Upper lobe of right lung (tissue), 1 donor: ENCODE measurements around the gene LEAP2. TPM values are rescaled to one million over a fixed set of nuclear protein-coding genes. Genes with fewer than 3 reads are reported as not detected.

Experiments used
- ATAC-seq: fragments of 200-7000 bp; cut with Tn5 transposase; one replicate; pipeline ENCODE4 v1.9.1; 2020; ENCODE audit warnings: mild to moderate bottlenecking, moderate library complexity
- DNase-seq: peaks from one replicate; pipeline ENCODE4 v3.0.0-alpha.2; 2020
- H3K27ac ChIP-seq: fragments of 200-600 bp; one replicate; pipeline ENCODE4 v1.8.0; 2022
- H3K27me3 ChIP-seq: fragments of 200-600 bp; one replicate; pipeline ENCODE4 v1.8.0; 2022; ENCODE audit warnings: mild to moderate bottlenecking
- H3K36me3 ChIP-seq: fragments of 200-600 bp; one replicate; pipeline ENCODE4 v1.8.0; 2022
- H3K4me1 ChIP-seq: fragments of 200-600 bp; one replicate; pipeline ENCODE4 v1.8.0; 2022
- H3K4me3 ChIP-seq: fragments of 200-600 bp; one replicate; pipeline ENCODE4 v1.8.0; 2022; ENCODE audit warnings: mild to moderate bottlenecking
- H3K9me3 ChIP-seq: fragments of 200-600 bp; one replicate; pipeline ENCODE4 v1.8.0; 2022
- CTCF ChIP-seq: fragments of 200-600 bp; IDR thresholded peaks from one replicate; pipeline ENCODE4 v1.8.0; 2022; ENCODE audit warnings: antibody characterized with exemption
- intact Hi-C: fragments of 100-400 bp; cut with DNase I; formaldehyde crosslinking; loops from one replicate; pipeline ENCODE4 v1.11.0; 2022
- total RNA-seq: library from RNA; stranded (reverse); fragmentation: NEBNext Ultra II Directional; extraction: Animal tissue kit (Norgen Biotek cat#: 25700); gene quantifications from one replicate; pipeline ENCODE4 v1.2.1, GENCODE V29; 2021
- donor health status: DM: no; HTN: yes; CAD: no; lungs with severe emphysema.

Gene LEAP2
- total RNA-seq, 1 donor from 2014 or later: 0.69 TPM

GRCh38 chr5:132839426-132840301 lies 33.8 kb upstream of the LEAP2 start:
- TF ChIP-seq CTCF: no peak
- Histone ChIP-seq H3K4me1 (peaks cover 21% of the 10 kb centered on the region), H3K27me3 (no peaks in the 10 kb centered on the region), H3K4me3 (no peak overlapping the region), H3K9me3 (no peaks in the 10 kb centered on the region), H3K27ac (peak overlapping the region; percentile 79), H3K36me3 (no peaks in the 10 kb centered on the region)
- peak; percentile 30 for DNase-seq
- intact Hi-C loops: no loop called here
- peak; percentile 49 for ATAC-seq

- no peak for TF ChIP-seq CTCF
- H3K27ac ChIP-seq: peak overlapping the region; percentile 79
Observed at GRCh38 chr5:132840313-132840712, 33.2 kb upstream of the LEAP2 start.

GRCh38 chr5:132840896-132841295 lies 32.6 kb upstream of the LEAP2 start:
- H3K4me3 ChIP-seq: no peak overlapping the region
- peak; percentile 25 for DNase-seq
- peak overlapping the region; percentile 79 for H3K27ac ChIP-seq
- H3K9me3 ChIP-seq: no peaks in the 10 kb centered on the region
- peak; percentile 51 for ATAC-seq
- intact Hi-C loops: no loop called here
- no peaks in the 10 kb centered on the region for H3K27me3 ChIP-seq
- no peak for TF ChIP-seq CTCF
- peaks cover 21% of the 10 kb centered on the region for H3K4me1 ChIP-seq
- no peaks in the 10 kb centered on the region for H3K36me3 ChIP-seq

More at GRCh38 chr5:132840313-132840712, 33.2 kb upstream of the LEAP2 start:
- H3K27me3 ChIP-seq: no peaks in the 10 kb centered on the region
- DNase-seq (no peak), ATAC-seq (no peak)
- no peaks in the 10 kb centered on the region for H3K36me3 ChIP-seq
- peaks cover 21% of the 10 kb centered on the region for H3K4me1 ChIP-seq
- H3K9me3 ChIP-seq: no peaks in the 10 kb centered on the region
- no peak overlapping the region for H3K4me3 ChIP-seq
- intact Hi-C loops: no loop called here

- TF ChIP-seq CTCF: no peak
- intact Hi-C loops: no loop called here
- peak; percentile 79 for DNase-seq
- H3K9me3 ChIP-seq: no peaks in the 10 kb centered on the region
- H3K27me3 ChIP-seq: no peaks in the 10 kb centered on the region
- peak; percentile 66 for ATAC-seq
- peak overlapping the region; percentile 79 for H3K27ac ChIP-seq
- H3K4me1 ChIP-seq: peaks cover 21% of the 10 kb centered on the region
- H3K4me3 ChIP-seq: no peak overlapping the region
- H3K36me3 ChIP-seq: no peaks in the 10 kb centered on the region
Observed at GRCh38 chr5:132841305-132841704, 32.2 kb upstream of the LEAP2 start.

- Histone ChIP-seq H3K4me3 (no peak overlapping the region), H3K27ac (no peak overlapping the region), H3K4me1 (no peaks in the 10 kb centered on the region), H3K36me3 (no peaks in the 10 kb centered on the region), H3K27me3 (no peaks in the 10 kb centered on the region), H3K9me3 (no peaks in the 10 kb centered on the region)
- no peak for TF ChIP-seq CTCF
- intact Hi-C loops: no loop called here
- DNase-seq (no peak), ATAC-seq (no peak)
Observed at GRCh38 chr5:132848270-132848669, 25.2 kb upstream of the LEAP2 start.
